ENCODE data around the gene IGSF22. TPM values are rescaled to one million over a fixed set of nuclear protein-coding genes. Genes with fewer than 3 reads are reported as not detected.

IGSF22 gene
- 0.06 TPM in 1 of 2 replicates, not detected in the other for total RNA-seq

- no peak for DNase-seq (ENCODE audit: extremely low read depth, low read depth, low spot score)
These were observed at the start of gene IGSF22 for GRCh38 chr11:18726040-18726439. IGSF22 (minus strand) TSS chr11:18726188; CDS start chr11:18724236, 1,952 bp downstream.

- no peak for DNase-seq (ENCODE audit: extremely low read depth, low read depth, low spot score)
These were observed 48.8 kb upstream of the IGSF22 start for GRCh38 chr11:18774801-18775200.

GRCh38 chr11:18773681-18774080 lies 47.7 kb upstream of the IGSF22 start:
- no peak for DNase-seq (ENCODE audit: extremely low read depth, low read depth, low spot score)

GRCh38 chr11:18773104-18773503 lies 47.1 kb upstream of the IGSF22 start:
- no peak for DNase-seq (ENCODE audit: extremely low read depth, low read depth, low spot score)

- no peak for DNase-seq (ENCODE audit: extremely low read depth, low read depth, low spot score)
These were observed 46.2 kb upstream of the IGSF22 start for GRCh38 chr11:18772211-18772610.

- no peak for DNase-seq (ENCODE audit: extremely low read depth, low read depth, low spot score)
These were observed 45.5 kb upstream of the IGSF22 start for GRCh38 chr11:18771266-18772035.

GRCh38 chr11:18770479-18771125 lies 44.6 kb upstream of the IGSF22 start:
- DNase-seq (ENCODE audit: extremely low read depth, low read depth, low spot score): no peak

GRCh38 chr11:18769802-18770456 lies 43.9 kb upstream of the IGSF22 start:
- no peak for DNase-seq (ENCODE audit: extremely low read depth, low read depth, low spot score)

GRCh38 chr11:18768978-18769377 lies 43.0 kb upstream of the IGSF22 start:
- DNase-seq (ENCODE audit: extremely low read depth, low read depth, low spot score): no peak

- no peak for DNase-seq (ENCODE audit: extremely low read depth, low read depth, low spot score)
These were observed 42.5 kb upstream of the IGSF22 start for GRCh38 chr11:18768472-18768901.

- no peak for DNase-seq (ENCODE audit: extremely low read depth, low read depth, low spot score)
These were observed 40.0 kb upstream of the IGSF22 start for GRCh38 chr11:18766015-18766414.

GRCh38 chr11:18765554-18765953 lies 39.6 kb upstream of the IGSF22 start:
- DNase-seq (ENCODE audit: extremely low read depth, low read depth, low spot score): no peak

- DNase-seq (ENCODE audit: extremely low read depth, low read depth, low spot score): no peak
These were observed 35.8 kb upstream of the IGSF22 start for GRCh38 chr11:18761741-18762140.

- no peak for DNase-seq (ENCODE audit: extremely low read depth, low read depth, low spot score)
These were observed 35.2 kb upstream of the IGSF22 start for GRCh38 chr11:18761144-18761543.

- DNase-seq (ENCODE audit: extremely low read depth, low read depth, low spot score): no peak
These were observed 31.8 kb upstream of the IGSF22 start for GRCh38 chr11:18757811-18758210.

- no peak for DNase-seq (ENCODE audit: extremely low read depth, low read depth, low spot score)
These were observed 30.9 kb upstream of the IGSF22 start for GRCh38 chr11:18756889-18757288.

- no peak for DNase-seq (ENCODE audit: extremely low read depth, low read depth, low spot score)
These were observed 28.3 kb upstream of the IGSF22 start for GRCh38 chr11:18754308-18754707.

GRCh38 chr11:18752502-18752901 lies 26.5 kb upstream of the IGSF22 start:
- no peak for DNase-seq (ENCODE audit: extremely low read depth, low read depth, low spot score)

- no peak for DNase-seq (ENCODE audit: extremely low read depth, low read depth, low spot score)
These were observed 25.0 kb upstream of the IGSF22 start for GRCh38 chr11:18750944-18751343.

GRCh38 chr11:18749681-18750319 lies 23.8 kb upstream of the IGSF22 start:
- DNase-seq (ENCODE audit: extremely low read depth, low read depth, low spot score): peak; percentile 22

GRCh38 chr11:18748766-18749365 lies 22.9 kb upstream of the IGSF22 start:
- DNase-seq (ENCODE audit: extremely low read depth, low read depth, low spot score): no peak
